ENCODE data around the gene C1orf232. TPM values are rescaled to one million over a fixed set of nuclear protein-coding genes. Genes with fewer than 3 reads are reported as not detected.

C1orf232 gene
- total RNA-seq, 1 experiment from 2014 or later: not detected

GRCh38 chr1:26177182-26177684, 8.5 kb upstream of the C1orf232 start, which contains the start of gene CNKSR1:
CNKSR1 (plus strand) TSS chr1:26177491; CDS start chr1:26177548, 57 bp downstream.
- peak; percentile 100 for ATAC-seq
- CTCF ChIA-PET: interaction anchor here (0.6 to 2.8 kb wide), 9 partner anchors 12 to 282 kb away, joined by 3 to 18 read pairs (median 3); partner anchors contain the start of genes CATSPER4 and CEP85
- TF ChIP-seq EZH2phosphoT487 (IDR thresholded peaks at IDR 0.05; ENCODE audit: borderline replicate concordance) (no peak), POLR2A (IDR thresholded peaks at IDR 0.05; ENCODE audit: borderline replicate concordance, extremely low read depth, insufficient read depth, insufficient read length) (peak; percentile 63), EZH2 (IDR thresholded peaks at IDR 0.05) (no peak), CBX3 (IDR thresholded peaks at IDR 0.05; ENCODE audit: low read depth) (no peak), REST (IDR thresholded peaks at IDR 0.05; ENCODE audit: low read depth) (no peak), ZNF274 (IDR thresholded peaks at IDR 0.05; ENCODE audit: low read depth, low read length) (no peak), POLR2AphosphoS5 (IDR thresholded peaks at IDR 0.05; ENCODE audit: low read depth, low read length) (peak; percentile 92), SP1 (IDR thresholded peaks at IDR 0.05; ENCODE audit: low read depth) (0 out of 2 replicates have a peak, but pooled peaks have one; percentile 15), SIN3A (IDR thresholded peaks at IDR 0.05; ENCODE audit: low read depth) (peak; percentile 36; the same call in 1 of the 2 replicates), TCF7L2 (IDR thresholded peaks at IDR 0.05; ENCODE audit: borderline replicate concordance, extremely low read depth, insufficient read depth, insufficient read length) (peak; percentile 39), CTCF (IDR thresholded peaks at IDR 0.05 in 2 of 3, conservative IDR thresholded peaks at IDR 0.05 in 1 of 3; ENCODE audit: borderline replicate concordance in 1 of 3, insufficient read depth in 1 of 3, low read depth in 2 of 3, low read length in 2 of 3) (peak; percentile 20 to 71 (median 61); a peak in 5 of 6 replicates), RAD21 (IDR thresholded peaks at IDR 0.05; ENCODE audit: low read depth) (no peak), YY1 (IDR thresholded peaks at IDR 0.05; ENCODE audit: extremely low read depth, insufficient replicate concordance, low read depth, low read length) (peak; percentile 69), EGR1 (IDR thresholded peaks at IDR 0.05; ENCODE audit: low read depth) (no peak), FOSL1 (IDR thresholded peaks at IDR 0.05; ENCODE audit: low read depth) (no peak), SRF (IDR thresholded peaks at IDR 0.05; ENCODE audit: low read depth) (no peak), ATF3 (IDR thresholded peaks at IDR 0.05) (no peak), ELF1 (IDR thresholded peaks at IDR 0.05; ENCODE audit: borderline replicate concordance, low read depth) (no peak), CEBPB (IDR thresholded peaks at IDR 0.05; ENCODE audit: low read depth) (no peak), JUND (IDR thresholded peaks at IDR 0.05) (no peak), ZFX (IDR thresholded peaks at IDR 0.05) (0 out of 2 replicates have a peak, but pooled peaks have one; percentile 24)

More at GRCh38 chr1:26177182-26177684, 8.5 kb upstream of the C1orf232 start, which contains the start of gene CNKSR1:
- Histone ChIP-seq H3K4me3 (replicated peaks in 1 of 2; ENCODE audit: low read depth in 1 of 2, low read length in 2 of 2) (peak within 1 kb of the TSS; percentile 65 to 72), H3K27me3 (ENCODE audit: insufficient read depth, low read length) (no peaks in the 10 kb centered on the region), H3K9me2 (ENCODE audit: insufficient read depth) (no peaks in the 10 kb centered on the region), H4K20me1 (ENCODE audit: insufficient read depth) (no peaks in the 10 kb centered on the region), H3K27ac (ENCODE audit: low read depth, low read length) (peak within 1 kb of the TSS; percentile 46), H3K9ac (ENCODE audit: low read length) (peak within 1 kb of the TSS; percentile 74), H3K79me2 (ENCODE audit: insufficient read depth, low read length) (peaks cover 7% of the 10 kb centered on the region; the same call in 1 of the 2 replicates), H3K4me2 (ENCODE audit: low read length) (peak within 1 kb of the TSS; percentile 92), H3K9me3 (ENCODE audit: control insufficient read depth in 1 of 2, insufficient read depth in 1 of 2, low read depth in 1 of 2, low read length in 2 of 2) (no peaks in the 10 kb centered on the region), H3K4me1 (ENCODE audit: control insufficient read depth in 1 of 2, insufficient read depth in 2 of 2, low read length in 2 of 2) (peaks cover 11 to 25% of the 10 kb centered on the region in 2 experiments), H3K36me3 (ENCODE audit: control insufficient read depth in 1 of 2, insufficient read depth in 2 of 2, low read length in 2 of 2) (no peaks in the 10 kb centered on the region; a peak in 1 of 4 replicates), H2AFZ (ENCODE audit: low read depth, low read length, poor library complexity, severe bottlenecking) (no peak within 1 kb of the TSS)
- DNase-seq (ENCODE audit: low read depth, low spot score): peak; percentile 84
- no TSS peak for BruUV-seq (replicated peaks)
- ChIA-PET RAD21 (ENCODE audit: low non-redundant PET in 1 of 2, low total read pairs in 2 of 2, uncharacterized antibody in 2 of 2, unreplicated experiment in 2 of 2) (interaction anchor here in 1 of 2 experiments (0.7 kb wide), 1 partner anchor 72 kb away, joined by 3 read pairs; no protein-coding TSS in a partner anchor), POLR2A (interaction anchor here (1.3 to 2.8 kb wide), 2 partner anchors 10 to 57 kb away, joined by 6 to 7 read pairs; partner anchors contain the start of gene CEP85)
- intact Hi-C loops (cut with micrococcal nuclease): loop anchor here (5.0 kb wide), 1 partner anchor 55 kb away; the partner anchor contains the start of gene CEP85
